GM12891 (cell line): ENCODE measurements around the gene NFX1.
"Not testable (repeated sequence)": the region's sequence is repeated elsewhere in the genome, so short reads cannot be mapped to it uniquely, and the experiment has no call there.

Source experiments
- DNase-seq: peaks from one replicate; pipeline ENCODE4 v3.0.0; 2011; ENCODE audit warnings: low spot score; ENCODE audit not compliant: insufficient read length
- FAIRE-seq: peaks from 2 replicates; lab custom pipeline; 2011; peaks lifted over from hg19 to GRCh38; lab: Jason Lieb, UNC
- PAX5 ChIP-seq: IDR thresholded peaks from 2 replicates; pipeline ENCODE4 v1.6.1; 2011; ENCODE audit warnings: low read length, moderate library complexity, mild to moderate bottlenecking; ENCODE audit not compliant: insufficient read depth, severe bottlenecking
- POLR2A ChIP-seq: IDR thresholded peaks from 2 replicates; pipeline ENCODE4 v1.6.1; 2011; ENCODE audit warnings: low read depth, low read length, control low read depth
- POLR2AphosphoS5 ChIP-seq: IDR thresholded peaks from 2 replicates; pipeline ENCODE4 v1.6.1; 2011; ENCODE audit warnings: low read depth, low read length, control low read depth
- POU2F2 ChIP-seq: IDR thresholded peaks from 2 replicates; pipeline ENCODE4 v1.6.1; 2011; ENCODE audit warnings: low read depth, mild to moderate bottlenecking, control low read depth, low read length, moderate library complexity
- SPI1 ChIP-seq: IDR thresholded peaks from 2 replicates; pipeline ENCODE4 v1.6.1; 2011; ENCODE audit warnings: low read depth, low read length, control low read depth
- TAF1 ChIP-seq: IDR thresholded peaks from 2 replicates; pipeline ENCODE4 v1.6.1; 2011; ENCODE audit warnings: low read depth, low read length, control low read depth

The NFX1 gene

GRCh38 chr9:33297432-33297831, 7.1 kb downstream of the NFX1 start:
- FAIRE-seq (peak; percentile 85), DNase-seq (no peak)
- peak; percentile 92 for TF ChIP-seq SPI1
- TF ChIP-seq POLR2AphosphoS5 = no peak
- TF ChIP-seq POLR2A = peak; percentile 53; the same call in 1 of the 2 replicates
- TF ChIP-seq PAX5 = no peak

- no peak for DNase-seq
- no peak for TF ChIP-seq SPI1
- TF ChIP-seq TAF1 = no peak
- TF ChIP-seq POU2F2 = no peak
- no peak for TF ChIP-seq PAX5
- no peak for TF ChIP-seq POLR2AphosphoS5
- no peak for TF ChIP-seq POLR2A
- no peak for FAIRE-seq
Observed at GRCh38 chr9:33300546-33300945, 10.2 kb downstream of the NFX1 start.

DNA sequence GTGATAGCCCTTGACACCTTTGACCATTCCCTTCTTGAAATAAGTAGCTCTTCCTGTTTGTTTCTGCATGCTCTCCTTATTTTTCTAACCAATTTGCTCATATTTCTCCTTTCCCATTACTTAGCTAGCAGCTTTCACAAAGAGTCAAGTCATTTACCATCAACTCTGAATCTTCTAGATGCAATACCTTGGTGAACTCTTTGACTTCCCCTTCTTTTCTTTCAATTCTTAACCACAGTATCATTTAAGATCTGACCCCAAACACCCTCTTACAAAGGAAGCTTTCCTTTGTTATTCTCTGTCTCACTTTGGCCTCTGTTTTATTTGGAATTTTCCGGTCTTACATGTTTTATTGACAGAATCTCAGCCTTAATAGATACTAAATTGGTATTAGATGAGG, 14.0 kb downstream of the NFX1 start:
- DNase-seq (no peak), FAIRE-seq (no peak)
- TF ChIP-seq TAF1 (no peak), SPI1 (peak; percentile 60; the same call in 1 of the 2 replicates), POLR2A (no peak), POLR2AphosphoS5 (no peak), POU2F2 (no peak), PAX5 (no peak)

GRCh38 chr9:33306037-33306436, 15.7 kb downstream of the NFX1 start:
- no peak for DNase-seq
- TF ChIP-seq POLR2A = no peak
- TF ChIP-seq SPI1 = no peak
- no peak for TF ChIP-seq TAF1
- no peak for TF ChIP-seq POU2F2
- no peak for TF ChIP-seq PAX5
- TF ChIP-seq POLR2AphosphoS5 = no peak
- no peak for FAIRE-seq

- DNase-seq = no peak
- FAIRE-seq = no peak
- TF ChIP-seq PAX5 = no peak
- no peak for TF ChIP-seq SPI1
Observed at GRCh38 chr9:33307067-33307466, 16.8 kb downstream of the NFX1 start.

DNA sequence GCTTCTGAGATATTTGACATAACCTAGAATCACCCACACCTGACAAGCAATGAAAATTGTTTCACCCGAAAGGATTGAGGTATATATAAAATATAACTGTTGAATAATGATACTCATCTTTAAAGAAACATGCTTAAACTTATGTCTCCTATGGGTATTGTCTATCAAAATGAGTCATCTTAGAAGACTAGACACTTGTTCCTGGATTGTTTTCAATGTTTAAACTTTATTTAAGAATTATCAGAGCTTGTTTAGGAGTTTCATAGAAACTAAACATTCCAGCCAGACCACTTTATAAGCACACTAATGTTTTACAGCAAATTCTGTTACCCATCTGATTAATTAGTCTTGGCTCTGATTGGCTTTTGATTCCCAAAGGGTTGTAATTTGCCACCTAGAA, 19.6 kb downstream of the NFX1 start:
- FAIRE-seq = no peak
- TF ChIP-seq TAF1 = no peak
- no peak for TF ChIP-seq POLR2A
- no peak for DNase-seq

DNA sequence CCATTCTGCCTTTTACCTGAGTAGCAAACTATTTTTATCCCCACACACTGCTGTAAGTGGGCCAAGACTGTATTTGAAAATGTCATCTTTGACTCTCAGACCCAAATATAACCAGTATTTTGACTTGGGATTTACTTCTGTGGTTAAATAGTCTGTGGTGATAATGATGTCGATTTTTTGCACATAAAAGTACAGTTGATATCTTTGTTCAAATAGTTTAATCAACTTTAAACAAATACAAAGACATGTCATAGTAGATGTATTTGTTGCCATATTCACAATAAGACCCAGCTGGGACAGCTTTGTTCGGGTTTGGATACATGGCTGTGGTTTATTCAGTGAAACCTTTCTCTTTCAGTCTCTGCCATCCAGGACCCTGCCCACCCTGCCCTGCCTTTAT, 20.4 kb downstream of the NFX1 start:
- FAIRE-seq (no peak), DNase-seq (no peak)
- no peak for TF ChIP-seq POLR2AphosphoS5
- TF ChIP-seq TAF1 = no peak
- no peak for TF ChIP-seq SPI1
- no peak for TF ChIP-seq POLR2A
- TF ChIP-seq PAX5 = no peak
- no peak for TF ChIP-seq POU2F2

DNA sequence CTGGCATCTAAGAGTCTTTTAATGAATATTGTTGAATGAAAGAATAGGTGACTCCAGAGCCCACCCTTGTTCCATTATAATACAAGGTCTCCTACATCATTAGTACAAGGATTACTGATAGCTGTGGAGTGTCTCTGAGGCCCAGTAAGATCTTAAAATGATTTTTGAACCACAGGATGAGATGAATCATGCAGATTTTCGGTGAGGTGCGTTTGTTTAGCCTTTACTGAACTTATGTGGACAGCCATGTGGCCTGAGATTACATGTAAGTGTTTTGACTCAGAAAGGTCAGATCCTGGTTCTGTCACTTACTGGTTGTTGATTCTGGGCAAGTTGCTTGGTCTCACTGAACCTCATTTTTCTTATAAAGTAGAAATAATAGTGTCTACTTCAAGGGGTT, 21.6 kb downstream of the NFX1 start:
- no peak for TF ChIP-seq POLR2AphosphoS5
- no peak for TF ChIP-seq POU2F2
- TF ChIP-seq PAX5 = no peak
- TF ChIP-seq POLR2A = no peak
- no peak for TF ChIP-seq TAF1
- TF ChIP-seq SPI1 = no peak
- no peak for FAIRE-seq
- DNase-seq = no peak

DNA sequence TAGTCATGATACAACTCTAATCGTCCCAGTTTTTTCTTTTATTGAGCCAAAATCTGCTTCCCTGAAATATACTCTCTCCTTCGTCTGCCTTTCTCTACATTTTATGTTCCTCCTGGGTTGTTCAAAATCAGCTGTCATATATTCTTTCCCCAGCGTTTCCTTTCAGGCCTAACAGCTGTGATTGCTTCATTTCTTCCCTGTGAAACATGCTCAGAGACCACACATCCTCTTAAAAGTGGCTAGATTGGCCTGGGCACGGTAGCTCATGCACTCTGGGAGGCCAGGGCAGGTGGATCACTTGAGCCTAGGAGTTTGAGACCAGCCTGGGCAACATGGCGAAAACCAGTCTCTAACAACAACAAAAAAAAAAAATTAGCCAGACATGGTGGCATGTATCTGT, 25.1 kb downstream of the NFX1 start:
- FAIRE-seq = no peak
- TF ChIP-seq PAX5 (no peak), POLR2AphosphoS5 (no peak), TAF1 (no peak), POLR2A (no peak), POU2F2 (no peak), SPI1 (no peak)
- DNase-seq = no peak

- DNase-seq, FAIRE-seq: not testable (repeated sequence)
Observed at GRCh38 chr9:33317136-33317535, 26.8 kb downstream of the NFX1 start.

DNA sequence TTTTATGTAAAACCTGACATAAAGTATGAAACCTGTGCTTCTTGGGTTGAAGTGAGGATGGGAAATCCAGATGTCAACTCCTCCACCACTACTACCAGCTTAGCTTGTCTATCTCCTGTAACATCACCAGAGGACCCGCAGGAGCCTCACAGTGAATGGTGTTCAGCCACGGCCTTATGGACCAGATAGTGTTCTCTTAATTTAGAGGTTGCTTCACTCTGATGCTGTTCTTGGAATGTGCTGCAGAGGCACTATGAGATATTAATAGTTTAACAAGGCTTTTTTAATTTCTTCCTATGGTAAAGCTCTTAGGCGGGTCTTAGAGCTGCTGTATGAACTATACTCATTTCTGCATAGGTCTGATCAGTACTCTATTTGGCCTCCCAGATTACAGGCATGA, 27.9 kb downstream of the NFX1 start:
- TF ChIP-seq POU2F2 (no peak), POLR2AphosphoS5 (no peak), PAX5 (no peak), SPI1 (no peak), POLR2A (no peak), TAF1 (no peak)
- FAIRE-seq (no peak), DNase-seq (no peak)

- DNase-seq (no peak), FAIRE-seq (no peak)
- TF ChIP-seq TAF1 (no peak), SPI1 (no peak), POLR2AphosphoS5 (no peak), POU2F2 (no peak), POLR2A (no peak), PAX5 (no peak)
Observed at GRCh38 chr9:33318781-33319180, 28.5 kb downstream of the NFX1 start.
